ENCODE results near the gene RPL21.

DNA sequence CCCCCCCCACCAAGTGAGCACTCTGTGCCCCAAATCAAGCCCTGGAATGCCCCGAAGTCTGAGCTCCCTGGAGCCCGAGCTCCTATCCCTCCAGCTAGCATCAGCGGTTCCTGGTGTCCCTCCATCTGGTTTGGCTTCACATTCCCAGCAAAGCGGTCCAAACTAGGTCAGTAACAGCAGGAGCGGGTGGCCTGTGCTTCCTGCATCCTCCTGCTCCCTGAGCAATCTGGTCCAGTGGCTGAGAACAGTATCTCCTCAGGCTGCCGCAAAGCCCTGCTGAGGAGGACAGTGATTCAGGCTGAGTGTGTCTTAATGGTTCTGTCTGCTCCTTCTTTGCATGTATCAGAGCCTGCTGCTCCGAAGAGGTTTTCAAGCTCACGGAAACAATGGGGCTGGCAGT is 45.1 kb downstream of the RPL21 start:
- TF ChIP-seq EZH2 (IDR thresholded peaks at IDR 0.05; ENCODE audit: borderline replicate concordance, low read depth, low read length, poor library complexity, severe bottlenecking), result no peak
- TF ChIP-seq, protein P1, sequence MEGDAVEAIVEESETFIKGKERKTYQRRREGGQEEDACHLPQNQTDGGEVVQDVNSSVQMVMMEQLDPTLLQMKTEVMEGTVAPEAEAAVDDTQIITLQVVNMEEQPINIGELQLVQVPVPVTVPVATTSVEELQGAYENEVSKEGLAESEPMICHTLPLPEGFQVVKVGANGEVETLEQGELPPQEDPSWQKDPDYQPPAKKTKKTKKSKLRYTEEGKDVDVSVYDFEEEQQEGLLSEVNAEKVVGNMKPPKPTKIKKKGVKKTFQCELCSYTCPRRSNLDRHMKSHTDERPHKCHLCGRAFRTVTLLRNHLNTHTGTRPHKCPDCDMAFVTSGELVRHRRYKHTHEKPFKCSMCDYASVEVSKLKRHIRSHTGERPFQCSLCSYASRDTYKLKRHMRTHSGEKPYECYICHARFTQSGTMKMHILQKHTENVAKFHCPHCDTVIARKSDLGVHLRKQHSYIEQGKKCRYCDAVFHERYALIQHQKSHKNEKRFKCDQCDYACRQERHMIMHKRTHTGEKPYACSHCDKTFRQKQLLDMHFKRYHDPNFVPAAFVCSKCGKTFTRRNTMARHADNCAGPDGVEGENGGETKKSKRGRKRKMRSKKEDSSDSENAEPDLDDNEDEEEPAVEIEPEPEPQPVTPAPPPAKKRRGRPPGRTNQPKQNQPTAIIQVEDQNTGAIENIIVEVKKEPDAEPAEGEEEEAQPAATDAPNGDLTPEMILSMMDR (conservative IDR thresholded peaks at IDR 0.05; ENCODE audit: low read depth, low read length), result no peak

Measured in A673 (cell line).